ENCODE data around the gene HEXA. TPM values are rescaled to one million over a fixed set of nuclear protein-coding genes. Genes with fewer than 3 reads are reported as not detected.
A peak's percentile ranks its signal among the peaks of the same experiment; 100 is the strongest.

The HEXA gene
- total RNA-seq, 1 donor from 2014 or later, result 123 TPM

DNA sequence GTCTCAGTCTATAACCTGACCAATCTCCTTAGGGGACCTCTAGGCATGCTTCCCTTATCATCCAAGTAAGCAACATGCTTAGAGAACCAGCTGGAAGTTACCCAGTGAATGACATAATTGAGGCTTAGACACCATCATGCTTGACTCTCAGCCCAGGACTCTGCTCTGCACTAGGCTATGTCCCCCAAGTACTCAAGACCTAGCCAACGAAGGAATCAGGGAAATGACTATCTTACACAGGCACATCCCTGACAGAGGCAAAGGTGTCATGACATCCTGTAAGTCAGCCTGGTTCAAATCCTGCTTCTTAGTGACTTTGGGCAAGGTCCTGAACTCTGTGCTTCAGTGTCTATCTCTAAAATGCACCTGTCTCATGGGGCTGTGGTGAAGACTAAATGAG is 31.2 kb downstream of the HEXA start:
- H3K27ac Mint-ChIP-seq (ENCODE audit: unreplicated experiment), result no peak overlapping the region
- no peaks in the 10 kb centered on the region for H3K9me3 Mint-ChIP-seq (ENCODE audit: unreplicated experiment)
- TF ChIP-seq, protein P1, sequence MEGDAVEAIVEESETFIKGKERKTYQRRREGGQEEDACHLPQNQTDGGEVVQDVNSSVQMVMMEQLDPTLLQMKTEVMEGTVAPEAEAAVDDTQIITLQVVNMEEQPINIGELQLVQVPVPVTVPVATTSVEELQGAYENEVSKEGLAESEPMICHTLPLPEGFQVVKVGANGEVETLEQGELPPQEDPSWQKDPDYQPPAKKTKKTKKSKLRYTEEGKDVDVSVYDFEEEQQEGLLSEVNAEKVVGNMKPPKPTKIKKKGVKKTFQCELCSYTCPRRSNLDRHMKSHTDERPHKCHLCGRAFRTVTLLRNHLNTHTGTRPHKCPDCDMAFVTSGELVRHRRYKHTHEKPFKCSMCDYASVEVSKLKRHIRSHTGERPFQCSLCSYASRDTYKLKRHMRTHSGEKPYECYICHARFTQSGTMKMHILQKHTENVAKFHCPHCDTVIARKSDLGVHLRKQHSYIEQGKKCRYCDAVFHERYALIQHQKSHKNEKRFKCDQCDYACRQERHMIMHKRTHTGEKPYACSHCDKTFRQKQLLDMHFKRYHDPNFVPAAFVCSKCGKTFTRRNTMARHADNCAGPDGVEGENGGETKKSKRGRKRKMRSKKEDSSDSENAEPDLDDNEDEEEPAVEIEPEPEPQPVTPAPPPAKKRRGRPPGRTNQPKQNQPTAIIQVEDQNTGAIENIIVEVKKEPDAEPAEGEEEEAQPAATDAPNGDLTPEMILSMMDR (IDR thresholded peaks at IDR 0.05; ENCODE audit: unreplicated experiment), result no peak
- no peak for DNase-seq (ENCODE audit: low spot score)
- H3K36me3 Mint-ChIP-seq (ENCODE audit: low read depth, unreplicated experiment), result peaks cover 27% of the 10 kb centered on the region
- H3K4me1 Mint-ChIP-seq (ENCODE audit: unreplicated experiment), result peaks cover 6% of the 10 kb centered on the region
- H3K4me3 Mint-ChIP-seq (ENCODE audit: unreplicated experiment), result no peak overlapping the region
- peaks cover 3% of the 10 kb centered on the region for H3K27me3 Mint-ChIP-seq (ENCODE audit: unreplicated experiment)

- peaks cover 6% of the 10 kb centered on the region for H3K4me1 Mint-ChIP-seq (ENCODE audit: unreplicated experiment)
- H3K36me3 Mint-ChIP-seq (ENCODE audit: low read depth, unreplicated experiment), result peaks cover 26% of the 10 kb centered on the region
- no peak overlapping the region for H3K27ac Mint-ChIP-seq (ENCODE audit: unreplicated experiment)
- peaks cover 5% of the 10 kb centered on the region for H3K27me3 Mint-ChIP-seq (ENCODE audit: unreplicated experiment)
- H3K9me3 Mint-ChIP-seq (ENCODE audit: unreplicated experiment), result no peaks in the 10 kb centered on the region
- TF ChIP-seq, protein P1 (IDR thresholded peaks at IDR 0.05; ENCODE audit: unreplicated experiment), result no peak
- peak; percentile 74 for DNase-seq (ENCODE audit: low spot score)
- no peak overlapping the region for H3K4me3 Mint-ChIP-seq (ENCODE audit: unreplicated experiment)
Measured at GRCh38 chr15:72342385-72342784, 33.4 kb downstream of the HEXA start.

- Mint-ChIP-seq H3K9me3 (ENCODE audit: unreplicated experiment) (no peaks in the 10 kb centered on the region), H3K4me3 (ENCODE audit: unreplicated experiment) (no peak overlapping the region), H3K4me1 (ENCODE audit: unreplicated experiment) (peaks cover 6% of the 10 kb centered on the region), H3K27me3 (ENCODE audit: unreplicated experiment) (peaks cover 5% of the 10 kb centered on the region), H3K36me3 (ENCODE audit: low read depth, unreplicated experiment) (peaks cover 25% of the 10 kb centered on the region), H3K27ac (ENCODE audit: unreplicated experiment) (no peak overlapping the region)
- TF ChIP-seq, protein P1 (IDR thresholded peaks at IDR 0.05; ENCODE audit: unreplicated experiment), result peak; percentile 65
- peak; percentile 70 for DNase-seq (ENCODE audit: low spot score)
Measured at GRCh38 chr15:72341361-72341760, 34.5 kb downstream of the HEXA start.

- TF ChIP-seq, protein P1 (IDR thresholded peaks at IDR 0.05; ENCODE audit: unreplicated experiment), result no peak
- H3K4me1 Mint-ChIP-seq (ENCODE audit: unreplicated experiment), result peaks cover 6% of the 10 kb centered on the region
- H3K27ac Mint-ChIP-seq (ENCODE audit: unreplicated experiment), result no peak overlapping the region
- H3K4me3 Mint-ChIP-seq (ENCODE audit: unreplicated experiment), result no peak overlapping the region
- no peak for DNase-seq (ENCODE audit: low spot score)
- no peaks in the 10 kb centered on the region for H3K9me3 Mint-ChIP-seq (ENCODE audit: unreplicated experiment)
- peaks cover 5% of the 10 kb centered on the region for H3K27me3 Mint-ChIP-seq (ENCODE audit: unreplicated experiment)
- peaks cover 21% of the 10 kb centered on the region for H3K36me3 Mint-ChIP-seq (ENCODE audit: low read depth, unreplicated experiment)
Measured at GRCh38 chr15:72340366-72340765, 35.4 kb downstream of the HEXA start.

DNA sequence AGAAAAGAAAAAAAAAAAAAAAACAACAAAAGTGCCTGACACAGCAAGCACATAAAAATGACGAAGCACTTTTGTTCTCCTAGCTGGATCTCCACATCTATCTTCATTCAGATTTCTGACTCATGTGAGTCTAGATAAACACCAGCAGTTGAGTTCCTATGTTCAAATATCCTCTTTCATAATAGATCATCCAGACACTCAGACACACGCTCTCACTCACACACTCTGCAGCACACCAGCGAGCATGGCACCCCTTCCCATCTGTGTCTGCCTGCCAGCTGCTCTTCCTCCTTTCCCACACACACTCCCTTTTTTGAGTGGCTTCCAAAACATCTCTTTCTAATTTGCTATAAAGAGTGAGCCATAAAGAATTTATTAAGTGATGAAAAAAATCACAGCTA is 36.0 kb downstream of the HEXA start:
- Mint-ChIP-seq H3K4me3 (ENCODE audit: unreplicated experiment) (no peak overlapping the region), H3K36me3 (ENCODE audit: low read depth, unreplicated experiment) (peaks cover 18% of the 10 kb centered on the region), H3K4me1 (ENCODE audit: unreplicated experiment) (peaks cover 6% of the 10 kb centered on the region), H3K27ac (ENCODE audit: unreplicated experiment) (no peak overlapping the region), H3K9me3 (ENCODE audit: unreplicated experiment) (no peaks in the 10 kb centered on the region), H3K27me3 (ENCODE audit: unreplicated experiment) (peaks cover 5% of the 10 kb centered on the region)
- TF ChIP-seq, protein P1 (IDR thresholded peaks at IDR 0.05; ENCODE audit: unreplicated experiment), result no peak
- DNase-seq (ENCODE audit: low spot score), result no peak
